AG09319 (cell line): ENCODE measurements around the gene ZNF578.

Experiments used
- DNase-seq: peaks from one replicate; pipeline ENCODE4 v3.0.0-alpha.2; 2010; ENCODE audit warnings: low read depth; ENCODE audit errors: extremely low read depth
- CTCF ChIP-seq: IDR thresholded peaks from 2 replicates; pipeline ENCODE4 v1.5.1; 2011; ENCODE audit warnings: low read depth, mild to moderate bottlenecking, inconsistent platforms, low read length, moderate library complexity

ZNF578 gene

GRCh38 chr19:52453324-52454094 is at the start of gene ZNF578:
Gene ZNF578, plus strand, starts transcription at chr19:52453553. Its CDS starts 48,293 bp downstream, at chr19:52501846.
- TF ChIP-seq CTCF = no peak
- DNase-seq = peak; percentile 39

- TF ChIP-seq CTCF = no peak
- no peak for DNase-seq
Observed at GRCh38 chr19:52410276-52410675, 43.1 kb upstream of the ZNF578 start.

GRCh38 chr19:52415711-52416110 is 37.6 kb upstream of the ZNF578 start:
- TF ChIP-seq CTCF = no peak
- DNase-seq = no peak

- TF ChIP-seq CTCF = no peak
- no peak for DNase-seq
Observed at GRCh38 chr19:52428937-52429336, 24.4 kb upstream of the ZNF578 start, which contains the start of gene ZNF534. Gene ZNF534, plus strand, starts transcription at chr19:52429148. Its CDS starts 2,327 bp downstream, at chr19:52431475.

- TF ChIP-seq CTCF = no peak
- no peak for DNase-seq
Observed at GRCh38 chr19:52442179-52442578, 11.2 kb upstream of the ZNF578 start.

GRCh38 chr19:52444506-52444905 is 8.8 kb upstream of the ZNF578 start:
- TF ChIP-seq CTCF = no peak

GRCh38 chr19:52451241-52451640 is 2.1 kb upstream of the ZNF578 start:
- TF ChIP-seq CTCF = no peak
- no peak for DNase-seq

More at GRCh38 chr19:52444506-52444905, 8.8 kb upstream of the ZNF578 start:
- no peak for DNase-seq
